Psoas muscle (tissue), 8 donors: ENCODE results near the gene HS3ST3A1. TPM values are rescaled to one million over a fixed set of nuclear protein-coding genes. Genes with fewer than 3 reads are reported as not detected.

Source experiments
- ATAC-seq, 4 donors: fragments of 200-7000 bp; cut with Tn5 transposase; one replicate each; pipeline ENCODE4 v1.9.1; 2020; ENCODE audit warnings: moderate library complexity in 3 of 4, mild to moderate bottlenecking in 2 of 4
- DNase-seq, 2 donors: peaks; one replicate each; pipeline ENCODE4 v3.0.0-alpha.2; 2020
- H3K27ac ChIP-seq: fragments of 200-600 bp; one replicate; pipeline ENCODE4 v1.8.0; 2022
- H3K27me3 ChIP-seq, 3 donors: fragments of 200-600 bp in 1 of 3; one replicate each; pipeline versions ENCODE4 v1.6.1 to v1.8.0; 2013 to 2022; ENCODE audit warnings: low read length in 2 of 3, mild to moderate bottlenecking in 2 of 3, moderate library complexity in 1 of 3; ENCODE audit not compliant: insufficient read depth in 3 of 3
- H3K36me3 ChIP-seq, 2 donors: fragments of 200-600 bp in 1 of 2; one replicate each; pipeline versions ENCODE4 v1.6.1 to v1.8.0; 2013 to 2022; ENCODE audit warnings: low read depth in 1 of 2, mild to moderate bottlenecking in 1 of 2, moderate library complexity in 1 of 2; ENCODE audit not compliant: insufficient read depth in 1 of 2
- H3K4me1 ChIP-seq: fragments of 200-600 bp; one replicate; pipeline ENCODE4 v1.8.0; 2022
- H3K4me3 ChIP-seq: fragments of 200-600 bp; one replicate; pipeline ENCODE4 v1.8.0; 2022; ENCODE audit warnings: mild to moderate bottlenecking
- H3K9me3 ChIP-seq: fragments of 200-600 bp; one replicate; pipeline ENCODE4 v1.8.0; 2022
- CTCF ChIP-seq: fragments of 200-600 bp; IDR thresholded peaks from one replicate; pipeline ENCODE4 v1.8.0; 2022; ENCODE audit warnings: antibody characterized with exemption
- WGBS, 3 donors: extraction: QIAGEN DNeasy Blood & Tissue Kit; methylation state at CpG; one replicate each; pipeline versions ENCODE4 v1.1.6 to v1.1.7; 2013; 5-methylcytosine and 5-hydroxymethylcytosine counted together
- intact Hi-C, 2 donors: fragments of 100-400 bp; cut with DNase I; formaldehyde crosslinking; loops; one replicate each; pipeline versions ENCODE4 v1.11.0 to v1.14.2; 2022
- polyA plus RNA-seq, 3 donors: library from polyadenylated mRNA; stranded (reverse); fragments of 200-250 nt; gene quantifications; one replicate each; pipeline ENCODE4 v1.2.3, GENCODE V29; 2013
- total RNA-seq, 4 donors: library from RNA; stranded (reverse); fragmentation: NEBNext Ultra II Directional in 2 of 4; extraction: Animal tissue kit (Norgen Biotek cat#: 25700) in 2 of 4; gene quantifications; one replicate each; pipeline versions ENCODE4 v1.2.1 to v1.2.4, GENCODE V29; 2021 to 2023
- donor health status: healthy with polysubstance abuse.
- donor health status: DM: no; HTN: no; CAD: no; lungs with moderate emphysema.
- donor health status: Bipolar disorder and iron deficiency.
- donor health status: healthy.
- donor health status: DM: yes; HTN: yes; CAD: no.
- donor health status: DM: no; HTN: no; CAD: no.
- donor health status: DM: no; HTN: no; CAD: no.
- donor health status: DM: yes; HTN: yes; CAD: no.

The HS3ST3A1 gene
- total and polyA plus RNA-seq, 7 donors, result 0.13 to 0.64 (median 0.44) TPM; not detected in 2

- WGBS, 3 donors, result 88 to 90% (median 89%) methylated on average over 8 of the region's 8 CpGs
- H3K9me3 ChIP-seq, result no peaks in the 10 kb centered on the region
- no peak for TF ChIP-seq CTCF
- no peaks in the 10 kb centered on the region for H3K4me1 ChIP-seq
- H3K27ac ChIP-seq, result no peak overlapping the region
- intact Hi-C loops, result no loop called here
- no peak overlapping the region for H3K4me3 ChIP-seq
- H3K27me3 ChIP-seq, result no peaks in the 10 kb centered on the region
- no peaks in the 10 kb centered on the region for H3K36me3 ChIP-seq
- DNase-seq (no peak), ATAC-seq (no peak)
These were observed 35.2 kb upstream of the HS3ST3A1 start for GRCh38 chr17:13636951-13637350.

GRCh38 chr17:13635951-13636350 lies 34.2 kb upstream of the HS3ST3A1 start:
- Histone ChIP-seq H3K4me1 (no peaks in the 10 kb centered on the region), H3K36me3 (no peaks in the 10 kb centered on the region), H3K9me3 (no peaks in the 10 kb centered on the region), H3K4me3 (no peak overlapping the region), H3K27me3 (no peaks in the 10 kb centered on the region), H3K27ac (no peak overlapping the region)
- TF ChIP-seq CTCF, result no peak
- 59 to 62% (median 61%) methylated on average over 5 of the region's 5 CpGs for WGBS, 3 donors
- DNase-seq (no peak), ATAC-seq (no peak)
- intact Hi-C loops, result no loop called here

GRCh38 chr17:13634021-13634420 lies 32.3 kb upstream of the HS3ST3A1 start:
- no peak for DNase-seq
- no peak overlapping the region for H3K4me3 ChIP-seq

GRCh38 chr17:13631529-13631928 lies 29.8 kb upstream of the HS3ST3A1 start:
- no peaks in the 10 kb centered on the region for H3K27me3 ChIP-seq
- no peak for ATAC-seq
- 69 to 80% (median 73%) methylated on average over 2 of the region's 2 CpGs for WGBS, 3 donors
- TF ChIP-seq CTCF, result no peak
- no peak overlapping the region for H3K4me3 ChIP-seq
- DNase-seq, result no peak
- no peaks in the 10 kb centered on the region for H3K36me3 ChIP-seq
- H3K9me3 ChIP-seq, result no peaks in the 10 kb centered on the region
- intact Hi-C loops, result no loop called here
- H3K27ac ChIP-seq, result no peak overlapping the region
- no peaks in the 10 kb centered on the region for H3K4me1 ChIP-seq

More at GRCh38 chr17:13634021-13634420, 32.3 kb upstream of the HS3ST3A1 start:
- H3K36me3 ChIP-seq, result no peaks in the 10 kb centered on the region
- H3K4me1 ChIP-seq, result no peaks in the 10 kb centered on the region
- no peak for TF ChIP-seq CTCF
- WGBS, 3 donors, result 91 to 95% (median 93%) methylated on average over 1 of the region's 1 CpG
- intact Hi-C loops, result no loop called here
- no peak overlapping the region for H3K27ac ChIP-seq
- H3K9me3 ChIP-seq, result no peaks in the 10 kb centered on the region
- ATAC-seq, result no peak
- no peaks in the 10 kb centered on the region for H3K27me3 ChIP-seq

- Histone ChIP-seq H3K4me1 (no peaks in the 10 kb centered on the region), H3K27ac (no peak overlapping the region), H3K4me3 (no peak overlapping the region), H3K27me3 (peaks cover 0 to 3% (median 2%) of the 10 kb centered on the region in 3 donors), H3K36me3 (no peaks in the 10 kb centered on the region), H3K9me3 (no peaks in the 10 kb centered on the region)
- WGBS, 3 donors, result 86 to 89% (median 88%) methylated on average over 1 of the region's 1 CpG
- TF ChIP-seq CTCF, result no peak
- no peak for ATAC-seq
- DNase-seq, result no peak
- intact Hi-C loops, result no loop called here
These were observed 25.0 kb upstream of the HS3ST3A1 start for GRCh38 chr17:13626703-13627102.
